DMS79 treated with DMSO at 0.1 percent for 48 hours (cell line): ENCODE data around the gene PCYT2.

ENCODE experiments used
- DNase-seq: peaks from one replicate; lab custom pipeline; 2025; lab: John Stamatoyannopoulos, UW

The PCYT2 gene

DNA sequence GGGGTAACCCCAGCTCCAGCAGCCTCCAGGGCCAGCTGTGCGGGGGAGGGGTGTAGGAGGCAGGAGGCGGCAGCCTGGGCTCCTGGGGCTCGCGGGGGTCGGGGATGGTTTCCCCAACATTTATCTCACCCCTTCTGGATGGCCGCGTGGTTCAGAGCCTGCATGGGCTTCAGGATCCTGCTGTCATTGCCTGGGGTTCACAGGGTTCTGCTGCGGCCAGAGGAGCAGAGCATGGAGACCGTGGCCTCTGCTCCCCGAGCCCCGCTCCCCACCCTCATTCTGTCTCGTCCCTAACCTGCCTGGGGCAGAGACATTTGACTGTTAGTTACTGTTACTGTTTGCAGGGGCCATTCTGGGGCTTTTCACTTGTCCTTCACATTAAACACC, 31.0 kb upstream of the PCYT2 start:
- DNase-seq, result no peak

DNA sequence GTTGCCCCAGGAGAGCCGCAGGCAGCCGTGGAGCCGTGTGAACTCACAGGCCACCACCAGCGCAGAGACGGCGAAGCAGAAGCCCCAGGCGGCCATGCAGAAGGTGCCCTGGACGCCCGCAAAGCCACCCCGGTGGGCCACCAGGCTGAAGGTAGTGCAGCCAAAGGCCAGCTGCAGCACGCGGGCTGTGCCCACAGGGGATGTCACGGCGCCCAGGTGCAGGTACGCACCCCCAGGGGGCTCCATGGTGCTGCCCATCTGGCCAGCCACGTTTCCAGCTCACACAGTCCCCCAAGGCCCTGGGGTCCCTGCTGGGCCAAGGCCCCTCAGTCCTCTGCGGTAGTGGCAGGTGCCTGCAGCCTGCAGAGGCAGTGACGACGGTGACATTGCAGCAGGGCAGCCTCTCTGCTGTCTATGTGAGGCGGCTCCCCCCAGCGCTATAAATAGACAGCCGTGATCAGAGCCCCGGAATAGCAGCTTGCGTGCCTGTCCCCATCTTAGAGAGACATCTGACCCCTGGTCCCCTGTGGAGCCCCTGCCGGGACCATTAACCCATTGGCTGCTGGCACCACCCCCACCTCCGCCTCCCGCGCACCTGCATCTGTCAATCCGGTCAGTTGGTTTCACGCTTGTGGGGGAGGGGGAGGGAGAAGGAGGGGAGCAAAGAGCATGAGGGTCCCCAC, 30.4 kb upstream of the PCYT2 start:
- DNase-seq, result no peak

DNA sequence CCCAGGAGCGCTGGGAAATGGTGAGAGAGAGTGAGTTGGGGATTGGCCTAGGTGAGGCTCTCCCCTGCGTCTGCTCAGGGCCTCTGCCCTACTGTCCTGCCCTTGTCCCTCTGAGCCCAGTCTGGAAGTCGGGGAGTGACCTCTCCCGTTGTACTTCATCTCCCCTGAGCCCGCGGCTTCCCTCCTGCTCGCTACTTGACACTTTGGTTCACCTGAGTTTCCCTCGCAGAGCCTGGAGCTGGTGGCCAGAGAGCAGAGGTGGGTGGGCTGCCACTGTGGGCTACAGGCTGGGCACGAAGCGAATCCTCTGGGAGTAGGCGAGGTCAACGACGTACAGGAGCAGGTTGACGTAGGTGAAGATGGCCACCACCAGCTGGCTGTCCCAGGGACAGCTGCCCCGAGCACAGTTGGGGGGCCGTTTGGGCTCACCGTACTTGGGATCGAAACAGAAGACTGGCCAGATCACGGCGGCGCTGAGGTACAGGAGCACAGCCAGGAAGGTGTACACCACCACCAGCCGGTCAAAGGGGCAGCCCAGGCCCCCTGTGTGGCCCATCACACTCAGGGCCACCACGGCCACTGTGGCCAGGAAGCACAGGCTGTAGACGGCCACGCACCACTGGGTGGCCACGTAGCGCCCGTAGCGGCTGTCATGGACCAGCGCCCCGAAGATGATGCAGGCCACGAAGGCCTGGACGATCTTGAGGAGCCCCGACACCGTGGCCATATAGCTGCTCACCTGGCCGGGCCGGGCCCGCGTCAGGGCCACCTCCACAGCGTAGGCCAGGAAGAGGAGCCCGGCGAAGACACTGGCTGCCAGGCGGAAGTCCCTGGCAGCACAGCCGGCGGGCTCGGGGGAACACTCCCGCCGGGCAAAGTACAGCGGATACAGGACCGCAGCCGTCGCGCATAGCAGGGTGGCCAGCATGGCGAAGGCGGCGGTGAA, 29.6 kb upstream of the PCYT2 start:
- no peak for DNase-seq

DNA sequence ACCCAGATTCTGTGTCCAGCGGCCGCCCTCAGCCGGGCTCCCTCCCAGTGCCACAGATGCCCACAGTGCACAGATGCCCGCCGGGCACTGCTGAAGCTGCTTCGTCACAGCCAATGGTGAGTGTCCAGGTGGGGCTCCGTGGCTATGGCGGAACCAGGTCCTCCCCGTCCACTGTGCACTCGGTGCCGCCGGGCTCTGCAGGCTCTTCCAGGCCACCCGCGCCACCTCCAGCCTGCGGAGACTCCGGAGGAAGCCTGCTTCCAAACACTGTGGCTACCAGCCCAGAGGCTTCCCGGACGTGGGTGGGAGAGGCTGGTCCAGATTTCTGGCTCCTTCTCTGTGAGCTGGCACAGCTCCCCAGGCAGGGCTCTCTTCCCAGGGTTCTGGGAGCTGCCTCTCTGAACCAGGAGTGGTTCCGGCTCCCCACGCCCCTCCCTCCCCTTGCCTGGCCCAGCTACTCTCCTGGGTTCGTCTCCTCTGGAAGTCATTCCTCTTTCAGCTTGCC, 28.7 kb upstream of the PCYT2 start:
- no peak for DNase-seq

DNA sequence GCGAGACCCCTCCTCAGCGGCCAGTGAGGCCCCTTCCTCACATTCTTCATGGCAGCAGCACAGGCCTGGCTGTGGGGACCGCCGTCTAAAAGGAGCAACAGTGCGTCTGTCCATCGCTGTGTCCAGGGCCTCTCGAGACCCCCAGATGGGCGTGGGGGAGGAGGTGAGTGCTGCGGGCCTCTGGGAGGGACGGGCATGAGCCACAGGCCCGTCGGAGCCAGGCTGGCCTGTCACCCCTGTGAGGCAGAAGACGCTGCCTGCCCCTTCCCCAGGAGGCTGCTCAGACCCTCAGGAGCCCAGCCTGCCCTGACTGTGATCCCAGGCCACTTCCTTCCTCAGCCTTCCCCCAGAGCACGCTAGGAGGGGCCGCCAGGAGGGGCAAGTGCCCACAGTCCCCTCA, 28.0 kb upstream of the PCYT2 start:
- no peak for DNase-seq

DNA sequence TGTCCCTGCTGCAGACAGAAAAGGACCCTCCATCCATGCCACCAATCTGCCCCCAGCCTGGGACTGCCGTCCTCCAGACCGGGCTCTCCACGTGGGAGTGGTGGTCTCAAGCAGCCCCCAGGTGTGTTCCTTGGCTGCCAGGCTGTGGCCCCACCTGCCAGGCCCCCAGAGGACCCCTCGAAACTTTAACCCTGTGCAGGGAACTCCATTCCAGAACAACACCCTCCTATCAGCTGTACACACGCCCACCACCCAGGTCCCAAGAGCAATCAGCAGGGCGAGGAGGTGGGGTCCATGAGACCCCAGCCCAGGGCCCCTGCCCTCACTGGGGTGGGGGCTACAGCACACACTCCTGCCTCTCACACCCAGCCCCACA, 24.5 kb upstream of the PCYT2 start:
- DNase-seq, result no peak

DNA sequence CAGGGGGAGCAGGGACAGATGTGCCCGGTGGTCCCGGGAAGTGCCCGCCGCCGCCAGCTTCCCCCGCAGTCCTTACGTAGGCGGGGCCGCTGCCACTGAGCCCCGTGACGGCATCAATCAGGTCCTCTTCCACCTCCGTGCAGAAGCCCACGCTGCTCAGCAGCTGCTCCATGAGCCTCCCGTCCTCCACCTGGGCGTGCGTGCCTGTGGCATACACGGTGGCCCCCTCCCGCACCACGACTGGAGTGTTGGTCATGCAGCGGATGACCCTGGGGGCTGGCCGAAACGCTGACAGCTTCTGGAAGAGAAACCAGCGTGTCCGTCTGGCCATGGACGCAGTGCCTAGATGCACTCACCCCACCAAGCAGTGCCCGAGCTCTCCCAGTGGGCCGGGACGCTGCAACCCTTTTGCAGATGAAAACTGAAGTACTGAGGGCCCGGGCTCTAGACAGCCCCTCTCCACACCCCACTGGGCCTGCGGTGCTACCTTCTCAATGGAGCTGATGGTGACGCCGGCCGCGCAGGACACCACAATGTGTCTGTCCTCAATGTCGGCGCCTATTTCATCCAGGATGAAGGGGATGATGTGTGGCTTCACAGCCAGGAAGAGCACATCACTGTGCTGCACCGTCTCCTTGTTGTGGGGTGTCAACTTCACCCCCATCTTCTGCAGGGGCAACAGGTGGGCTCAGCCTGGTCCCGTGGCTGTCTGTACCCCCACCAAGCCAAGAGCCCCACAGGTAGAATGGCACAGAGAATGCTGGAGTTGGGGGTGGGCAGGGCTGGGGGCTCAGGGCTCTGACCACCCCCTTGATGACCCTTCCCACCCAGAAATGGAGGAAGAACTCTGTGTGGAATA, 23.9 kb upstream of the PCYT2 start:
- DNase-seq, result no peak

DNA sequence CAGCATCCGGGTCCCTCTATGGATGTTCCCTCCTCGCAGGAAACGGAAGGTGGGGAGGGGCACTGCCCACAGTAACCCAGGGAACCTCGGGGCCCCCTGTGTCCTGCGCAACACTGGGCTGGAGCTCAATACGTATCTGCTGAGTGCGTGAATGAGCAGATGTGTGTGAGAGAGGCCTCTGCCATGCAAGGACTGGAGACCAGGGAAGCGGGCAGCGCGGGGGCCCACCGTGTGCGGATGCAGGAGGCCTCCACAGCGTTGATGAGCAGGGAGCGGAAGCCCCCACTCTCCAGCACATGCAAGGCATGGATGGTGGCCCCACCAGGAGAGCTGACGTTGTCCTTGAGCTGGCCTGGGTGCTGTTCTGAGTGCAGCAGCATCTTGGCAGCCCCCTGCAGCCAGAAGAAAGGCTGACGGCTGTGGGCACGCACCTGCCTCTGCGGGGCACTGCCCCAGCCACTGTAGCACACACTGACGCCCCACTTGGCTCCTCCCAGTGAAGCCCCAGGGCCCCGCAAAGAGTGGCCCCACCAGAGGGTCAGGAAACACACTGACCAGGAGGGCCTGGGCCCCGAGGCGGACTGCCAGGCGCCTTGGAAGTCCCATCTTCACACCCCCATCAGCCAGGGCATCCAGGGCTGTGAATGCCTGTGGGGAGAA, 23.0 kb upstream of the PCYT2 start:
- no peak for DNase-seq

DNA sequence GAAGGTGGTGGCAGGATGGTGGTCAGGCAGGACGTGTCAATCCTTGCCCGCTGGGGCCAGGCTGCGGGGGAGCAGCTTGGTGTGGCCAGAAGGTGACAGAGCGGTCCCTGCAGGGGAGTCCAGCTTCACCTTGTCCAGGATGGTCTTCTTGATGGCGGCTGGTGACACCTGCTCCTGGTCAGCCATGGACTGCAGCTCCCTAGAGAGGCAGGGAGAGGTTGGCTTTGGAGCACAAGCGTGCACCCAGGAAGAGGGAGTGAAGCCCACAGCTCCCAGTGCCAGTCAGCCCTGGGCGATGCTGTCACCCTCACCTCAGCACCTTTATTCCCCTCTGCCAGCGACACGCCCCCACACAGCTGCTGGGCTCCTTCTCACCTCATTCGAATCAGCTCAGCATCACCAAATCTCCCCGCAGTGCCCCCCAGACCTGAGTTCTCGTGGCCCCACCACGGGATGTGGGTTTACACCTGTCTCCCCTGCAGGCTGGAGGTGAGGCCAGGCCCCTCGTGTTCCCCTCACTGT, 22.0 kb upstream of the PCYT2 start:
- no peak for DNase-seq

DNA sequence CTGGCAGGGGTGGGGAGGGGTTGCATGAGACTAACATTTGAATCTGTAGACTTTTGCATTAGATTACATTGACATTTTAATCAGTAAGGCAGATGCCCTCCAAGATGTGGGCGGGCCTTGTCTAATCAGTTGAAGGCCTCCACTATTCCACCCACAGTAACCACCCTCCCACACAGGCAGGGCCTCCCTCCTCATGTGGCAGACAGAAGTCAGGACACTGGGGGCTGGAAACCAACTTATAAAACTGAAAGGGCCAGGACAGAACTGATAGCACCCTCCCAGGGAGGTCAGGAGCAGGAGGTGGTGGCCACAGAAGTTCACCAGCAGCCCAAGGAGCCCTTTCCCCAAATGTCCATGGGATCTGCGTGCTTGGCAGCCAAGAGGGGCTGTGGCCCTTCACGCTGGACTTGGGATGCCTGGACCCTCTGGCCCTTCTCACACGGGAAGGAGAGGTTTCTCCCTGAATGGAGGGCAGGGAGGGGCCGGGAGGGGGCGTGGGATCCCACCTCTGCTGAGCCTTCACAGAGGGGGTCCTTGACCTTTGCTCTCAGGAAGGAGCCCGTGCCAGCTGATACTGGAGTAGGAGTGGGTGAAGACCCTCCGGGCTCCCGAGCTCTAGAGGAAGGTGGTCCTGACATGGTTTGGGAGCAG, 21.3 kb upstream of the PCYT2 start:
- no peak for DNase-seq

DNA sequence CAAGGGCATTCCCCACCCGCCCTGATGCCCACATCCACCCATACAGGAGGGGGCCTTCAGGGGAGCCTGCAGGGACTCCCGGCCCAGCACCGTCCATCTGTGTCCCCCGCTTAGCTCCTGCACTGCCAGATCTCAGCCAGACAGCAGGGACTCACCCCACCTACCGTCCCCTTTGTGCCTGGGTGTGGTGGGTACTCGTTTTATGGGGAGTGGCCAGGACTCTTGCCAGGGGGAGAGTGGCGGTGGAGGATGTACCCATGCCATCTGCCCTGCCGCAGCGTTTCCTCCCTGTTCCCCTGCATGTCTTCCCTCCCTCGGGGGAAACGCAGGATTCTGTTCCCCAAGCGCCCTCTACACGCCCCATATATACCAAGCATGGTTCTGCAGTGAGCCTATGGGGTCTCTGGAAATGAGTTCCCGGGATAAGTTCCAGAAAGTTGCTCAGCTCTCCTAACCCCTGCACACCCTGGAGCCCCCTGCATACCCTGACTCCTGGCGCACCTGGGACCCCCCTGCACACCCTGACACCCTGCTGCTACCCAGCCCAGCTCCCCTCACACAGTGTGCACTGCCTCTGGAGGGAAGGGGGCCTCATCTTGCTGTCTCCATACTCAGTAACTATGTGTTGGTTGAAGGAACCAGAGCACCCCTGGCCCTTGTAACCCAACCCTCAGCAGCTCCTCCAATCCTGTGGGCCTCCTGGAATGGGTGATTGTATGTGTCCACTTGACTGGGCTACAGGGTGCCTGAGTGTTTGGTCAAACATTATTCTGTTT, 20.5 kb upstream of the PCYT2 start:
- no peak for DNase-seq

DNA sequence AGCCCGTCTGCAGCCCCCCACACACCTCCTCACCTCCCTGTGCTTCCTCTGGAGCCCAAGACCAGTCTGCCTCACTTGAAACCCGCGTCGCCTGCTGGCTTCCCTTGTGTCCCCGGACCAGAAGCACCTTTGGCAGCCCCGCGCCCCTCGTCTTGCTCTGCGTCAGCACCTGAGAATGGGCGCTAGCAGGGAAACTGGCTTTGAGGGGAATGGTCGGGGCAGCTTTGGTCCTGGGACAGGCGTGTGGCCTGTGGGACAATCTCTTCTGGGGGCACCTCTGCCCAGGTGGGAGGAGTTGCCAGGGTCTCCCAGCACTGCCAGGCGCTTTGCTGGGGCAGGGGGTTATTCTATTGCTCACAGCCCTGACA, 20.0 kb upstream of the PCYT2 start:
- DNase-seq, result no peak

DNA sequence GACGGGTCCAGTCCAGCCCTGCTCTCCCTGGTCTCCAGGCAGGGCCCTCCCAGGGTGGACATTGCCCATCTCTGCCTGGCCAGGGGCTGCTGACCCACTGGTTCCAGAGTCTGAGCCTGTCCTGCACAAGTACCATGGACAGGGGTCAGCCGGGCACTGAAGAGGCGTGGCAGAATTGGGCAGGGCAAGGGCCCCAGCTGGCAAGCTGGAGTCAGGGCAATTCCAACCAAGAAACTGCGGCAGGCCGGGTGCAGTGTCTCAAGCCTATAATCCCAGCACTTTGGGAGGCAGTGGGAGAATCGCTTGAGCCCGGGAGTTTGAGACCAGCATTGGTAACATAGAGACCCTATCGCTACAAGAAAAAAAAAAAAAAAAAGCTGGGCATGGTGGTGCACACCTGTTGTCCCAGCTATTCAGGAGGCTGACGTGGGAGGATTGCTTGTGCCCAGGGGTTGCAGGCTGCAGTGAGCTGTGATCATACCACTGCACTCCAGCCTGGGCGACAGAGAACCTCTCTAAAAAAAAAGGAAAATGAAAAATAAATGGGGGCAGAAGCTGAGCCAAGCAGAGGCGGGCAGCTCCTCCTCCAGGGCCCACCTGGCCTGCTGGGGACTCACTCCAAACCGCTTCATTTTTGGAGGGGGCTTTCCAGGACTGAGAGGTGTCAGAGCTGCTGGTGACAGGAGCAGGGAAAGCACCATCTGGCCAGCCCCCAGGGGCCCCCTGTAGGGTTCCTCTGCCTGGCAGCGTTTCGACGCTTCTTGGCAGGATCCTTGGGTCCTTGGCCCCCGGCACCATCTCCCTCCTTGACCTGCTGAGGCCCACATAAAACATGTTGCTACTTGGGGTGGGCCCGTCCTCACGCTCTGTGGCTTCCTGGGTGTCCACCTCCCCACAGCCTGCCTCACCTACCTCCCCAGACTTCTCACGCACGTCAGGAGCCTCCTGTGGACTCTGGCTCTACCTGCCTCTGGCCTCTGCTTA, 19.2 kb upstream of the PCYT2 start:
- no peak for DNase-seq

DNA sequence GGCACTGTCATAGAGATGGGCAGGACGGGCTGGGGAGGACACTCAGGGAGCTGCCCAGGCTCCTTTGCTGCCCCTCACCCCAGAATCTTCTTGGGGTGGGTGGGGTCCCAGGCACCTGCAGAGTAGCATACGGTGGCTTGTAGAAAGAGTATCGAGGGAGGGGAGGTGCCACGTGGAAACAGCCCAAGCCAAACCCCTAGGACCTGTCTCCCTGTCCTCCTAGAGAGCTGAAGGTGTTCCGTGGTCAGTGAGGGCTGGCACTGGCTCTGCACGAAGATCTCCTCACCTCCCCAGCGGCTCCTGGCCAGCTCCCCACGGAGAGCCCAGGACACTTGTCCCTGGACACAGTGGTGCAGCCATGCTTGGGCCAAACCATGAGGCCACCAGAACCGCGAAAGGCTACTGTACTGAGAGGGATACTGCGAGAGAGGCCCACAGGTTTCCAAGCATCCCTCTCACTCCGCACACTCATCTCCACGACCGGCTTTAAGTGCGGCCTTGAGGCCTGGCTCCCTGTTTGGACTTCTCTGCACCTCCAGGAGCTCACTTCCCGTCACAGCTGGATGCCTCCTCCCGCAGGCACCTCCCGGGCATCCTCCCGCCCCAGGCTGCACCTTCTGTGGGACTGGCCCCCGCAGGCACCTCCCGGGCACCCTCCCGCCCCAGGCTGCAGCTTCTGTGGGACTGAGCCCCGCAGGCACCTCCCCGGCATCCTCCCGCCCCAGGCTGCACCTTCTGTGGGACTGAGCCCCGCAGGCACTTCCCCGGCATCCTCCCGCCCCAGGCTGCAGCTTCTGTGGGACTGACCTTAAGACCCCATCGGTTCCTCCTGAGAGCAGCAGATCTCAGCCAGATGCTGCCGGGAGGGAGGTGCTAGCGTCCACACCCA, 18.3 kb upstream of the PCYT2 start:
- DNase-seq, result no peak

DNA sequence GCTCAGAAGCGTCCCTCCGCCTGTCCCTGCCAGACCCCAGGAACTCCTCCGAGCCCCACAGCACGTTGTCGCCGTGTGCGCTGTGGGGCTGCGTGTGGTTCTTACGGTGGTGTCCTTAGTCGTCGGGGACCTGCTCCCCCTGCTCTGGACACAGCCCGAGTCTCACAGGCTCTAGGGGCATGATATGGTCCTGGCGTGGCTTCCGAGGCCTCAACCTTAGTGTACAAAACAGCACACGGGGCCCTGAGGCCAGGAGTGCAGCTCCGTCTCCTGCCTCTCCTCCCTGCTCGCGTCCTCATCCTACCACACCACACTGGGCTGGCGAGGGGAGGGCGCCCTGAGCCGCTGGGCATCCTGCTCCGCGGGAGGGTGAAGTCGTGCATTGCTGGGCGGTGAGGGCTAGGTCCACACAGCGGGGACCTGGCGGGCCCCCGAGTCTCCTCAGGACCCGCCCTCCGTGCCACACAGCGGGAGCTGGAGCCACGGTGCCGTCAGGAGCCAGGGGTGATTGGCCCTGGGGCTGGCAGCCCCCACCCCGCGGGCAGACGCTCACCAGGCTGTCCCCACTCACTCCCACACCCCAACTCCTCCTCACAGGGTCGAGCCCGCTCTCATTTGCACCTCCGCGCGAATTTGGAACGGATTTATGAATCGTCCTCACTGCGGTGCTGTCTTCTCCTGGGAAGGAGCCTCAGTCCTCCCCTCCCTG, 17.5 kb upstream of the PCYT2 start:
- DNase-seq, result no peak

DNA sequence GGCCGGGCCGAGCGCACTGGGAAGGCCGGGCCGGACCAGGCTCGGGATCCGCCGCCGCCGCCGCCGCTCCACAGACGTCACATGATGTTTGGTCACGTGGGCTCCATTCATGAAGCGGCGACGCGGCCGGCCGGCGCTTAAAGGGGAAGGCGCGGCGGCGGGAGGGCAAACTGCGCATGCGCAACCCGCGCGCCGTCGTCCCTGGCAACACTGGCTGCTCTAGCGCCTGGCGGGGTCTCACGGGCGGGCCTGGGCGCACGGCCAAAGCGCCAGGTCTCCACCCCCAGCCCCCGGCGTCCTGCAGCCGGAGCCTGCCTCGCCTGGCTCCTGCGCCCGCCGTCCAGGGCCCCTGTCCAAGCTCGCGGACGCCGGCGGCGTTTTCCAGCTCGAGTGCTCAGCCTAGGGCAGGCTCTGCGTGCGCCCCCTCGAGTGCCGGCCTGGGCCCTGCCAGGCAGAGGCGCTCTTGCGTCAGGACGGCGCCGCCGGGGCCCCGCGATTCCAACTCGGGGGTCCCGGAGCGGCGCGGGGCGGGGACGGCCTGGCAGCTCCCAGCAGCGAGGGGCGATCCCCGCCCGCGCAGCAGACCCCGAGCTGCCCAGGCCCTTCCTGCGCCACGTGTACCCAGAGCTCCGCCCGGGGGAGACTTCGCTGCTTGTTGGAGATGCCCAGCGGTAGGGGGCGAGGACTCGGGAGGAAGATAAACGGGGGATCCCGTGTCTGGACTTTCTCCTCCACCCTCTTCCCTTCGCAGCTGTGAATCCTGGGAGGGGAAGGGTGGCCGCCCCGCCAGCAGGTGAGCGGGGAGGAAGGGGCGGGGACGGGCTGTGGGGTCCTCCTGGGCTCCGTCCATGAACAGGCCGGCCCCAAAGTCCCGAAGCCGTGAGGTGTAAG, 16.7 kb upstream of the PCYT2 start, which contains the start of gene MAFG:
TSS of gene MAFG (minus strand) at position 83 of the 891 bp plus-strand sequence. CDS start 4,550 bp downstream, outside the sequence.
- DNase-seq, result peak; percentile 74
